K562 (cell line): ENCODE measurements around the gene OXNAD1. TPM values are rescaled to one million over a fixed set of nuclear protein-coding genes. Genes with fewer than 3 reads are reported as not detected.

Source experiments
- ATAC-seq: fragments of 200-7000 bp; cut with Tn5 transposase; 3 replicates; pipeline ENCODE4 v1.9.1; 2020; ENCODE audit warnings: moderate library complexity
- BruUV-seq: library from RNA; stranded (reverse); fragments of 400-500 nt; replicated peaks from 2 replicates; lab custom pipeline; 2021; lab: Mats Ljungman, UMichigan
- CTCF ChIA-PET: fragments of 300-600 bp; formaldehyde crosslinking; extraction: SDS; loops from one replicate; lab custom pipeline; 2021; ENCODE audit warnings: low intra/inter-chr PET ratio; lab: Yijun Ruan, JAX
- POLR2A ChIA-PET: fragments of 300-600, 350-650 bp; sonication (Branson Sonifier 250); formaldehyde crosslinking; extraction: SDS; loops from one replicate; lab custom pipeline; 2021; ENCODE audit warnings: antibody characterized with exemption, inconsistent platforms; lab: Yijun Ruan, JAX
- DNase-seq, 4 experiments: peaks; one replicate each; pipeline versions ENCODE4 v3.0.0 to v3.0.0-alpha.2; 2011 to 2018; ENCODE audit warnings: low spot score in 3 of 4, mixed read lengths in 3 of 4; ENCODE audit errors: extremely low read depth in 1 of 4
- FAIRE-seq: peaks from 2 replicates; lab custom pipeline; 2011; peaks lifted over from hg19 to GRCh38; lab: Jason Lieb, UNC
- H2AFZ ChIP-seq: 2 replicates; pipeline ENCODE4 v1.6.0; 2011; ENCODE audit warnings: low read depth, low read length, control low read depth, inconsistent platforms
- H3K27ac ChIP-seq: fragments of 200-600 bp; 3 replicates; pipeline ENCODE4 v1.8.0; 2011; ENCODE audit warnings: low read depth, mild to moderate bottlenecking, control low read depth, inconsistent platforms, low read length, moderate library complexity, mixed read lengths; ENCODE audit errors: extremely low read depth
- H3K27me3 ChIP-seq, 2 experiments: fragments of 300-600 bp in 1 of 2; 2 replicates in 1 of 2; 3 replicates in 1 of 2; pipeline versions ENCODE4 v1.6.0 to v1.8.0; 2011; ENCODE audit warnings: inconsistent platforms in 2 of 2, low read length in 2 of 2, mild to moderate bottlenecking in 1 of 2, mixed read lengths in 1 of 2, moderate library complexity in 1 of 2; ENCODE audit not compliant: control insufficient read depth in 2 of 2, insufficient read depth in 2 of 2
- H3K36me3 ChIP-seq: fragments of 300-600 bp; 3 replicates; pipeline ENCODE4 v1.8.0; 2011; ENCODE audit warnings: mild to moderate bottlenecking, low read length, inconsistent platforms; ENCODE audit not compliant: control insufficient read depth, insufficient read depth
- H3K4me1 ChIP-seq, 2 experiments: fragments of 200-600 bp in 1 of 2; replicated peaks in 1 of 2; 2 replicates in 1 of 2; 3 replicates in 1 of 2; pipeline versions ENCODE4 v1.5.1 to v1.8.0; 2011; ENCODE audit warnings: inconsistent platforms in 2 of 2, low read length in 2 of 2, mild to moderate bottlenecking in 1 of 2, mixed read lengths in 1 of 2, moderate library complexity in 1 of 2; ENCODE audit not compliant: control insufficient read depth in 2 of 2, insufficient read depth in 2 of 2
- H3K4me2 ChIP-seq: 2 replicates; pipeline ENCODE4 v1.6.1; 2011; ENCODE audit warnings: low read length, control low read depth, inconsistent platforms, mixed read lengths; ENCODE audit not compliant: insufficient read depth
- H3K4me3 ChIP-seq: fragments of 200-600 bp; sonication (generic), shearing (Covaris generic); 2 replicates; pipeline ENCODE4 v1.5.1; 2016; ENCODE audit warnings: control low read depth, inconsistent platforms
- H3K79me2 ChIP-seq: fragments of 200-600 bp; 3 replicates; pipeline ENCODE4 v1.8.0; 2011; ENCODE audit warnings: low read length, inconsistent platforms; ENCODE audit not compliant: control insufficient read depth, insufficient read depth
- H3K9ac ChIP-seq, 2 experiments: 2 replicates each; pipeline versions ENCODE4 v1.6.0 to v1.6.1; 2011; ENCODE audit warnings: low read depth in 2 of 2, low read length in 2 of 2, control low read depth in 1 of 2, inconsistent platforms in 1 of 2, mild to moderate bottlenecking in 1 of 2, mixed read lengths in 1 of 2; ENCODE audit not compliant: insufficient read depth in 1 of 2
- H3K9me1 ChIP-seq: one replicate; pipeline ENCODE4 v1.6.0; 2011; ENCODE audit warnings: inconsistent platforms, mild to moderate bottlenecking, low read length, moderate library complexity; ENCODE audit not compliant: control insufficient read depth, insufficient read depth
- H3K9me3 ChIP-seq: replicated peaks from 2 replicates; pipeline ENCODE4 v1.5.1; 2011; ENCODE audit warnings: low read depth, low read length, inconsistent platforms; ENCODE audit not compliant: control insufficient read depth, insufficient read depth
- H4K20me1 ChIP-seq: replicated peaks from 2 replicates; pipeline ENCODE4 v1.6.1; 2011; ENCODE audit warnings: low read length, inconsistent platforms, mixed read lengths; ENCODE audit not compliant: control insufficient read depth, insufficient read depth
- FOXP4 ChIP-seq: sonication (generic); formaldehyde crosslinking; IDR thresholded peaks from 2 replicates; pipeline ENCODE4 v1.8.0; 2022; ENCODE audit warnings: mild to moderate bottlenecking, missing genetic modification reagents, borderline replicate concordance
- HMG20B ChIP-seq: fragments of 250-450 bp; sonication (Bioruptor Pico); IDR thresholded peaks from 2 replicates; pipeline ENCODE4 v1.5.0; 2021; ENCODE audit warnings: mild to moderate bottlenecking
- MTA3 ChIP-seq: fragments of 450-650 bp; formaldehyde crosslinking; IDR thresholded peaks from 2 replicates; pipeline ENCODE4 v1.6.1; 2017; ENCODE audit warnings: mild to moderate bottlenecking, borderline replicate concordance
- NR2C1 ChIP-seq, 2 experiments: fragments of 450-650 bp; IDR thresholded peaks; 2 replicates each; pipeline ENCODE4 v1.6.1; 2017; ENCODE audit warnings: mild to moderate bottlenecking in 2 of 2, antibody characterized with exemption in 1 of 2, inconsistent platforms in 1 of 2, missing compliant biosample characterization in 1 of 2, missing genetic modification characterization in 1 of 2
- POLR2AphosphoS5 ChIP-seq: IDR thresholded peaks from 2 replicates; pipeline ENCODE4 v1.6.1; 2011; ENCODE audit warnings: mild to moderate bottlenecking, low read depth, low read length, moderate library complexity; ENCODE audit not compliant: control insufficient read depth, insufficient read depth
- RBBP5 ChIP-seq: fragments of 200-600 bp; sonication (generic); IDR thresholded peaks from 2 replicates; pipeline ENCODE4 v1.6.1; 2012; ENCODE audit warnings: borderline replicate concordance, mild to moderate bottlenecking, low read length, control low read depth, inconsistent platforms; ENCODE audit not compliant: insufficient read depth, poor library complexity, severe bottlenecking
- SMARCB1 ChIP-seq: IDR thresholded peaks from 2 replicates; pipeline ENCODE4 v1.6.1; 2011; ENCODE audit warnings: improper control_type of control experiment, low read depth; ENCODE audit not compliant: insufficient read length
- ZNF3 ChIP-seq: fragments of 250-450 bp; sonication (Bioruptor Pico); IDR thresholded peaks from 2 replicates; pipeline ENCODE4 v1.5.0; 2021; ENCODE audit warnings: mild to moderate bottlenecking, moderate library complexity
- WGBS: fragments of 100-300 bp; shearing (Covaris generic); methylation state at CpG from one replicate; pipeline ENCODE4 v1.1.6; 2016; ENCODE audit warnings: low coverage, mixed read lengths; ENCODE audit not compliant: insufficient coverage; ENCODE audit errors: missing lambda C conversion rate; 5-methylcytosine and 5-hydroxymethylcytosine counted together
- in situ Hi-C: fragments of 300-500 bp; cut with MboI; formaldehyde crosslinking; loops from 4 replicates; pipeline ENCODE4 v1.15.0; 2018; ENCODE audit warnings: inconsistent platforms, mixed read lengths
- intact Hi-C: fragments of 100-400 bp; cut with micrococcal nuclease; formaldehyde crosslinking; loops from 2 replicates; pipeline ENCODE4 v1.14.2; 2022
- polyA plus RNA-seq, 8 experiments: library from polyadenylated mRNA; depleted of rRNA in 4 of 8; stranded (reverse) in 5 of 8; unstranded in 3 of 8; fragments of >200 nt; fragmentation: Nextera tagmentation in 2 of 8; fragmentation: Illumina TruSeq in 1 of 8; extraction: Ambion mirVana in 2 of 8; extraction: Trizol in 1 of 8; gene quantifications; 2 replicates each; pipeline versions ENCODE4 v1.2.1 to v1.2.3, GENCODE V29; 2011 to 2014; ENCODE audit warnings: inconsistent platforms in 1 of 8, missing spikeins in 1 of 8
- total RNA-seq, 7 experiments: library from RNA; depleted of rRNA in 6 of 7; stranded (reverse); fragments of >200 nt in 6 of 7; fragmentation: Illumina TruSeq in 2 of 7; extraction: Trizol in 2 of 7; gene quantifications; 2 replicates each; pipeline versions ENCODE4 v1.2.1 to v1.2.3, GENCODE V29; 2011 to 2021; ENCODE audit warnings: low replicate concordance in 1 of 7

The OXNAD1 gene
- total and polyA plus RNA-seq, 9 of the 15 experiments (the other 6 are each of a cell fraction or from before 2014, with no cell fraction given), result 12.8 to 44.4 (median 41.1) TPM

- TF ChIP-seq FOXP4, result no peak
- no peak for TF ChIP-seq ZNF3
- TF ChIP-seq SMARCB1, result no peak
These were observed 24.6 kb upstream of the OXNAD1 start (continued) for GRCh38 chr3:16240229-16241023.

DNA sequence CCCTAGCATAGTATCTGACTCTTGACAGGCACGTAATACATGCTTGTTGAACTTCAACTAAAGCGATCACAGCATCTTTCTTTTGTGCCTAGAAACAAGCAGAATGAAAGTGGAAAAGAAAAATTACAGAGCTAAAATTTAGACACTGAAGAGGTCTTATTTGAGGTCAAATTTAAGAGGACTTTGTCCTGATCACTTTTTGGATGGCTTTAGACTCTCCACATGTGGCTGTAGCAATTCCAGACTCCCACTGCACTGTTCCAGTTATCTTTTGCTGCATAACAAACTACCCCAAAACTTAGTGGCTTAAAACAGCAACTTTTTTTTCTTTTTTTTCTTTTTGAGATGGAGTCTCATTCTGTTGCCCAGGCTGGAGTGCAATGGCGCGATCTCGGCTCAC, 23.8 kb upstream of the OXNAD1 start:
- DNase-seq, result no peak
- Histone ChIP-seq H3K9ac (no peak overlapping the region), H3K9me1 (no peaks in the 10 kb centered on the region), H3K4me2 (no peak overlapping the region), H3K79me2 (no peaks in the 10 kb centered on the region), H3K9me3 (no peaks in the 10 kb centered on the region), H4K20me1 (no peaks in the 10 kb centered on the region), H3K27ac (no peak overlapping the region), H3K4me3 (no peak overlapping the region), H2AFZ (no peak overlapping the region), H3K36me3 (no peaks in the 10 kb centered on the region), H3K27me3 (peaks cover 15 to 50% of the 10 kb centered on the region in 2 experiments), H3K4me1 (no peaks in the 10 kb centered on the region; a peak in 2 of 5 replicates)
- TF ChIP-seq NR2C1 (IDR thresholded peaks at IDR 0.05), result no peak
- no peak for TF ChIP-seq NR2C1 (tag; IDR thresholded peaks at IDR 0.05)
- no peak for TF ChIP-seq RBBP5
- no peak for TF ChIP-seq MTA3
- no peak for TF ChIP-seq POLR2AphosphoS5
- no peak for TF ChIP-seq HMG20B
- intact Hi-C loops, result no loop called here
- in situ Hi-C loops, result loop anchor here (10.0 kb wide), 2 partner anchors 196 to 616 kb away; no protein-coding TSS in a partner anchor
- CTCF ChIA-PET, result interaction anchor here (0.8 kb wide), 1 partner anchor 264 kb away, joined by 3 read pairs; no protein-coding TSS in a partner anchor
- ATAC-seq, result no peak
- POLR2A ChIA-PET, result interaction anchor here (1.0 to 1.8 kb wide), 2 partner anchors 11 to 798 kb away, joined by 3 to 5 read pairs; no protein-coding TSS in a partner anchor
- no TSS peak for BruUV-seq
- 13% methylated on average over 5 of the region's 5 CpGs for WGBS
- FAIRE-seq, result no peak
